NCI-H2227 (cell line): ENCODE data around the gene RNF114.
"Not testable (repeated sequence)": the region's sequence is repeated elsewhere in the genome, so short reads cannot be mapped to it uniquely, and the experiment has no call there.

Experiments
- DNase-seq: peaks from one replicate; lab custom pipeline; 2025; ENCODE audit not compliant: unreplicated experiment; lab: John Stamatoyannopoulos, UW

RNF114 gene

DNA sequence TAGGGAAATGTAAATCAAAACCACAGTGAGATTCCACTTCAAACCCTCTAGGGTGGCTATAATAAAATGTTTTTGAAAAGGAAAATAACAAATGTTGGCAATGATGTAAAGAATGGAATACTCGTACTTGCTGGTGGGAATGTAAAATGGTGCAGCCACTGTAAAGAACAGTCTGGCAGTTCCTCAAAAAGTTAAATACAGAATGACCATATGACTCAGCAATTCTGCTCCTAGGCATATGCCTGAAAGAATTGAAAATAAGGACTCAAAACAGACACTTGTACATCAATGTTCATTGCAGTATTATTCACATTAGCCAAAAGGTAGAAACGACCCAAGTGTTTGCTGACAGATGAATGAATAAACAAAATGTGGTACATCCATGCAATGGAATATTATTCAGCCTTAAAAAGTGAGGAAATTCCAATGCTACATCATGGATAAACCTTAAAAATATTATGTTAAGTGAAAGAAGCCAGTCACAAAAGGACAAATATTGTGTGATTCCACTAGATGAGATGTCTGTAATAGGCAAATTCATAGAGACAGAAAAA is 10.2 kb upstream of the RNF114 start:
- DNase-seq: no peak

DNA sequence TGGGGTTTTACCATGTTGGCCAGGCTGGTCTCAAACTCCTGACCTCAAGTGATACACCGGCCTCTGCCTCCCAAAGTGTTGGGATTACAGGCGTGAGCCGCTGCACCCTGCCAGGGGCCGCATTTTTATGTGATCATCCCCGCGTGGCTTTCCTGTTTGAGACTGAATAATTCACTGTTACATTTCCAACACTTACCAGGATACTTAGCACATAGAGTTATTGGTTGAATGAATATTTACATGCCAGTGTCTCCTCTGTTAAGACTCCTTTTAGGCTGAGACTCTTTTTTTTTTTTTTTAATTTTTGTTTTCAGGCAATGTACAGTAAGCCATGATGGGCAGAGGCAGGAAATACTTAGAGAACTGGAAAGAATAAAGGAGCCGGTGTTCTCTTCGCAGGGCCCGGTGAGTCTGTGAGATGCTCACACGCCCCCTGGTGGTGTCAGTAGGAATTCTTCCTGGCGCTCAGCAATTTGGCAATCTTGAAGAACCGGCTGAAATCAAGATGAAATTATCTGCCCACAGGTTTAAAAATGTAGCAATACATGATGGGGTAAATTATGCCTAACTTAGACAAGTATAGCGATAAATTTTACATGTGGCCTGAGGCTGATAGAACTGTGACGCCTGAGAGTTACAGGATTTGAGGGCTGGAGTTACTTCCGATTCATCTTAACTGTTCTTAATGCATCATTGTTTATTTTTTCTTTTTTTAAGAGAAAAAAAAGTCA is 7.6 kb upstream of the RNF114 start:
- DNase-seq: peak; percentile 89

GRCh38 chr20:49929142-49929494 is 7.1 kb upstream of the RNF114 start:
- no peak for DNase-seq

DNA sequence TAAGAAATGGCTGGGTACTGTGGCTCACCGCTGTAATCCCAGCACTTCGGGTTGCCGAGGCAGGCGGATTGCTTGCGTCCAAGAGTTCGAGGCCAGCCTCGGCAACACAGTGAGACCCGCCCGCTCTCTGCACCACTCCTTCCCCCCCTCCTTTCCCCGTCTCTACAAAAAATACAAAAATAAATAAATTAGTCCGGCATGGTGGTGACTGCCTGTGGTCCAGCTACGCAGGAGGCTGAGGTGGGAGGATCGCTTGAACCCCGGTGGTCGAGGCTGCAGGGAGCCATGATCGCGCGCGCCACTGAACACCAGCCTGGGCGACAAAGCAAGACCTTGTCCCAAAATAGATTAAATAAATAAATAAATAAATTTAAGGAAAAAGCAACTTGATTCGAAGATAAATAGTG is 448 bp upstream of the RNF114 start:
- no peak for DNase-seq

- peak; percentile 12 for DNase-seq
Observed at GRCh38 chr20:49937027-49937929, 1.1 kb downstream of the RNF114 start.

DNA sequence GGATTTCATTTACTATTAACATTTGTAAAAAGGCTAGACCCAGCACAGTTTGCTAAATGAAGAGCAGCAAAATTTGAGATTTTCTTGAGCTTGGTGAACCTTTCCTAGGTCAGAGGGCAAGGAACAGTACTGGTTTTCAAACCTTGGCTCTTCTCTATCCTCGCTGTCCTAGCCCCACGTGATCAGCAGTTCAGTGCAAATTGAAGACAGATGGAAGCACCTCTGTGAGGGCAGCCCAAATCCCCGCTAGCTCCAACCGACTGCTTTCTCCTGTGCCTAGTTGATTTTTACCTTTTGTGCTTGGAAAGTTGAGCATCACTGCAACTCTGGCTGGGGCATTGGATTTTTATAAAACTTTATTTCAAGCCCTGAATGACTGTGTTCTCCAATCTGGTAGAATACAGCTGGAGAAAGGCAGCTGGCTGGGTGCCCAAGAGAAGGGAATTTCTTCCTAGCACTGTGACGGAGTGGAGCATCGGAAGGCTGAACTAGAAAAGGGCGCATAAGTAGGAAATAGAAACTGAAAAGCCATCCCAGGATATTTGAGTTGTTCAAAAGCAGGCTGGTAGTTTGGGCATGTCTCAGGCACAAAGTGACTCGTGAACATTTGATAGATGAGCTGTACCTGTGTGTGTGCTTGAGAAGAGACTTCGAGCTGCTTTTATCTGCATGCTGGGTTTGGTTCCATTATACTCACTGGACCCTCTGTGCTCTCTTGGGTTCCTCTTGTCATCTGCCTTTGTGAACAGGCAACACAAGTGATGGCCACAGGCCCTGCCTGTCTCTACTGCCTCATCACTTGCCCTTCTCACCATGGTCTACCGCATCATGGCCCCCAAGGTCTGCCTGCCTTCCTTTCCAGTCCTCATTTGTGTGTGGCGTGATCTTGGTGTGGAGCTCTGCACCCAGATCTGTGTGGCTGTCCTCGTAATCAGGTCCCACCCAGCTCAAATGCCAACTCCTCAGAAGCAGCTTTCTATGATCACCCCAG is 2.3 kb downstream of the RNF114 start:
- DNase-seq: peak; percentile 11

DNA sequence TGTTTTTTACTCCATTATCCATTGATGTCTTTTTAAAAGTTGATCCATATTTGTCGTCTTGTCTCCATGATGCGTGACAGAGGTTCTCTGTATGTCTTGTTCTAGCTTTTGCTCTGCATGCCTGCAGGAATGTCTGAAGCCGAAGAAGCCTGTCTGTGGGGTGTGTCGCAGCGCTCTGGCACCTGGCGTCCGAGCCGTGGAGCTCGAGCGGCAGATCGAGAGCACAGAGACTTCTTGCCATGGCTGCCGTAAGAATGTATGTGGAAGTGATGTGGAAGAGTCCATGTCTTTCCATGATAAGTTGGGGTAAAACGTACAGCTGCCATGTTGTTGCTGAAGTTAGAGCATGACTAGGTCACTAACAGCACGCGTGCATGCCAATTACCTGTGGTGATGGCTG is 5.3 kb downstream of the RNF114 start:
- DNase-seq: no peak

DNA sequence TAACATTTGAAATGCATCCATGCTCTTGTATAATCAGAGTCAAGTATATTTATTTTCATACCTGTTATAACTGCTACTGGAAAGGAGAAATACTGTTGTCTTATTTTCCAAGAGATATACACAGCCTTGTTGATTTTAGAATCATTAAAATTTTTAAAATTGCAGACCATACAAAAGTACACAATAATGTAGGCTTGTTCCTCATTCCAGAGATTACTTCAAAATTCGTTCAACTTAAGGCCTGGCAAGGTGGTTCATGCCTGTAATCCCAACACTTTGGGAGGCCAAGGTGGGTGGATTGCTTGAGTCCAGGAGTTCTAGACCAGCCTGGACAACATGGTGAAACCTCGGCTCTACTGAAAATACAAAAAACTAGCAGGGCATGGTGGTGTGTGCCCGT is 6.1 kb downstream of the RNF114 start:
- DNase-seq: no peak

GRCh38 chr20:49942942-49943341 is 6.7 kb downstream of the RNF114 start:
- DNase-seq: no peak

- DNase-seq: no peak
Observed at GRCh38 chr20:49945306-49945700, 9.1 kb downstream of the RNF114 start.

GRCh38 chr20:49945701-49946477 is 9.7 kb downstream of the RNF114 start:
- DNase-seq: no peak

DNA sequence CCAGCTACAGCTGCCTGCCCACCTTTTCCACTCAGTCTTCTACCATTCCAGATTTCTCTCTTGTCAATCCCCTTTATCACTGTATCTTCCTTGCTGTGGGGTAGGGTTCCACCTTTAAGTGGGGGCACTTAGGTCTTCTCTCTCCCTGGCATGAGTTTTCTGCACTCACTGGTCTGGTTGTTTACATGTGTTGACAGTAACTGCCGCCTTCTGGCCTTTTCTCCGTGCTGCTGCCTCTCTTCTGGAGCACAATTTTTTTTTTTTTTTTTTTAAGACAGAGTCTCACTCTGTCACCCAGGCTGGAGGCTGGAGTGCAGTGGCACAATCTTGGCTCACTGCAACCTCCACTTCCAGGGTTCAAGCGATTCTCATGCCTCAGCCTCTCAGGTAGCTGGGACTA is 12.0 kb downstream of the RNF114 start:
- DNase-seq: no peak

GRCh38 chr20:49948809-49949507 is 12.8 kb downstream of the RNF114 start:
- DNase-seq: no peak

DNA sequence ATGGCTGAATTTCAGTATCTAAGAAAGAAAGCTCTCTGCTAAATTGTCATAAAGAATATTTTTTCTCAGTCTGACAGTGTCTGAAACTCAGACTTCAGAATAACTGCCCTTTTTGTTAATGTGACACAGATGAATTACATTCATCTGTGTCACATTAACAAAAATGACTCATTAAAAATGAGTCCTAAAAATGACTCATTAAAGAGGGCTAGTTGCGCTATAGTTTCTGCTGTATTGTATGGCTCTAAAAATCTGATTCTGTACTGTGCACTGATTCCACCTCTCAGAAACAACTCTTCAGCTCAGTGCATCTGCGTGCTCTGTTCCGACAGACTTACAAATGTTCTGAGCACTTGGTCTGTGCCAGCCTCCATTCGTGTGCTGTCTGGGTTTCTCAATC is 15.0 kb downstream of the RNF114 start:
- DNase-seq: no peak

DNA sequence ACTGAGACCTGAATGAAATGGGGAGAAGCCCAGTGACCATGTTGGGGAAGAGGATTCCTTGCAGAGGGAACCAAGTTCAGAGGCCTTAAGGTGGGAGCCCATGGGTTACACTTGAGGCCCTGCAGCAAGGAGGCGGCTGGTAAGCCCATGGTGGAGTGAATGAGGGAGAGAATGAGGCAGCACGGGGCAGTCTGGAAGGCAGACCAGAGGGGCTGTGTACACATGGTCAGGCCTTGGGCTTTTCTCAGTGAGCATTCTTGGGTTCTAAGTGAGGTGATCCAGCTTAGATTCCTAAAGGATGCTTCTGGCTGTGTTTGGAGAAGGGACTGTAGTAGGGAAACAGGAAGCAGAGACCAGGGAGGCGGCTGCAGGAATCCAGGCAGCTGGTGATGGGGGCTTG is 19.0 kb downstream of the RNF114 start:
- no peak for DNase-seq

- not testable (repeated sequence) for DNase-seq
Observed at GRCh38 chr20:49955830-49956396, 19.7 kb downstream of the RNF114 start.

DNA sequence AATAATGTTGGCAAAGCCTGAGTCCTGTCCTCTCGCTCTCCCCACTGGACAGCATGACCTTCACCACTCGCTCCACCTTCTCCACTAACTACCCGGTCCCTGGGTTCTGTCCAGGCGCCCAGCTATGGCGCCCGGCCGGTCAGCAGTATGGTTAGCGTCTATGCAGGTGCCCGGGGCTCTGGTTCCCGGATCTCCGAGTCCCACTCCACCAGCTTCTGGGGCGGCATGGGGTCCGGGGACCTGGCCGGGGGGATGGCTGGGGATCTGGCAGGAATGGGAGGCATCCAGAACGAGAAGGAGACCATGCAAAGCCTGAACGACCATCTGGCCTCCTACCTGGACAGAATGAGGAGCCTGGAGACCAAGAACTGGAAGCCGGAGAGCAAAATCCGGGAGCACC is 20.5 kb downstream of the RNF114 start:
- no peak for DNase-seq

- DNase-seq: not testable (repeated sequence)
Observed at GRCh38 chr20:49957089-49957938, 21.1 kb downstream of the RNF114 start.
